Left renal pelvis (tissue), 4 donors: ENCODE results near the gene SCAMP5. TPM values are rescaled to one million over a fixed set of nuclear protein-coding genes. Genes with fewer than 3 reads are reported as not detected.

Experiments used
- DNase-seq, 4 donors: peaks; one replicate each; pipeline ENCODE4 v3.0.0-alpha.2; 2013; ENCODE audit warnings: low read depth in 4 of 4, low spot score in 3 of 4
- polyA plus RNA-seq, 4 donors: library from polyadenylated mRNA; unstranded; fragments of 120-200 nt; gene quantifications; one replicate each; pipeline ENCODE4 v1.2.1, GENCODE V29; 2013; ENCODE audit not compliant: insufficient read length in 4 of 4

Gene SCAMP5
- polyA plus RNA-seq, 4 donors = 17.9 to 29.0 (median 20.8) TPM

DNA sequence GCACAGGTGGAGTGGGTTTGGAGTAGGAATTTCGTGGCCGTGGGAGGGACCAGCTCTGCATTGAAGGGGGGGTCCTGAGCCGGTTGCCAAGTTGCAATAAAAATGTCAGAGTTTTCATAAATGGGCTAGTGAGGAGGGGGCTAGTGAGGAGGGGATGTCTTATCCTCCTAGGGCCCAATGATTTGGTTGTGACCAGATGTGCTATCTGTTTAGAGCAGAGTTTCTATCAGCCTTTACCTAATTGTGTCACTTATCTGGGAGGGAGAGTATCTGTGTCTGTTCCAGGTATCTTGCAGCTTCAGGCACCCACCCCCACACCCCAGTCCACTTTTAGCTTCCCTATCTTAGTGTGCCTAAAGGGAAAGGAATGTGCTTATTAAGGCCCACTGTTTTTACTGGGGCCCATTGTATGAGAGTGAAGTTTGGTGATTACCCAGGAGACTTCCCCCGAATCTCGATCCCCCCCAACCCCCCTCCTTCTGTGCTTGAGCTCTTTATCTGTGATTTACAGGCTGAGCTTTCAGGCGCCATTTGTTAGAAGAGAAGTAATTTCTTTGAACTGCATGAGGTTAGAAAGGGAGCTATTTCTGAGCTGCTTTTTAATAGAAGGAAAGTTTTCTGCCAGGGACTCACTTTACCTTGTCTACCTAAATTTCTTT lies 70.6 kb downstream of the SCAMP5 start:
- no peak for DNase-seq

DNA sequence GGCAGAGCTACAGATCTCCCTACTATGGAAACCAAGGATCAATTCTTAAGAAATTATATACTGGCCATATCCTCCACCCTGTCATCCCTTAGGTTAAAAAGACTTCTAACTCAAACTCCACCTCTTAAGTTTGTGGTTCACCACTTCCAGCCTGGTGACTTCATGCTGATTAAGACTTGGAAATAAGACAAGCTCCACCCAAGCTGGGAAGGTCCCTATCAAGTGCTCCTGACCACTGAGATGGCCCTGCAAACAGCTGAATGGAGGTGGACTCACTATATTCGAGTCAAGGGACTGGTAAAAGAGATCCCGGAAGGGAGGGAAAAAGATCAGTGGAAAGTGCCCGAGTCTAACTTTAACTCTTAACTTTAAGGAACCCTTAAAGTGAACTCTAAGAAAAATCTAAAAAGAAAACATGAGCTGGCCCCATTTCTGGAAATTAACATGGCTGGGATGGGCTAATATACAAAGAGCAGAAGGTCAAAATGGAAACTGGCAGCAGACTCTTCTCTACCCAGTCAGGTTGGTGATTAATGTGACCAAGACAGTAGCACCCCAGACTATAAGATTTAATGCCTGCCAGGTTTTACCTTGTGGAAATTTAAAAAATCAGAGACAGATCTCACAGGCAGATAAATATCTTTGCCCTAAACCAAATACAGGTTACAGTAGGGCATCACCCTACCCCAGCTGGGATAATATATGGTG lies 71.9 kb downstream of the SCAMP5 start:
- no peak for DNase-seq

DNA sequence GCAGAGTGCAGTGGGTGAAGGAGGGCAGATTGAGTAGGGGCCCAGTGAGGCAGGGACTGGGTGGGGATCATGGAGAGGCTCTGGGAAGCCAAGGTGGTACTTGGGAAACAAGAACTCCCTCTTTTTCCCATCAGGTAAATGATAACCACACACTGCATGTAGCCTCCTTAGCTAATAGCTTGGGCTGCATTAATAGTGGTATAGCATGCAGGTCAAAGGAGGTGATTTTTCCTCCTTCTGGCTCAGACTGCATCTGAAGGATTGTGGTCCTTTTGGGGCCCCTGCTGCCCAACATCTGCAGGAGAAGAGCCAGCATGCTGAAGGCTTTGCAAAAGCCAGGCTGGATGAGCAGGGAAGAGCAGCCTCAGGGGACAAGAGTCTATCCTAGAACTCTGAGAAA lies 73.4 kb downstream of the SCAMP5 start:
- DNase-seq = no peak

- DNase-seq = no peak
These were observed 74.0 kb downstream of the SCAMP5 start for GRCh38 chr15:75069301-75069925.

DNA sequence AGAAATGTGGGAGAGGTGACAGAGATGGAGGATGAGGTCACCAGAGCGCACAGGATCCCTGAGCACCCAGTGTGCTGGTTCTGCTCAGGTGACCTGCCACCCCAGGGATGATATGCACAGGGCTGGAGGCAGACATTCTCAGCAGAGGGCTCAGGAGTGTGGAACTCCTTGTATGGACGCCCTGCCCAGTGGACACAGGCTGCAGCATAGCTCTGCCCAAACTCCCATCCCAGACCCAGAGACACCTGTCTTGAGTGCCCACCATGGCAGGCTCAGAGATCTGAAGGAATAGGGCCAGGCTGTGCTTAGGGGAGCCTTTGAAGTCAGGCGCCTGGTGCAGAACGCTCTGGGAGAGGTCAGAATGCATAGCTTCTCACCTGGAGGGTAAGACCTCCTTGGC lies 75.3 kb downstream of the SCAMP5 start:
- no peak for DNase-seq

Other genes with a start within 250 kb of the SCAMP5 start
- gene CYP1A2, start 246.7 kb upstream of the SCAMP5 start, polyA plus RNA-seq = under 1 TPM; 0.06 to 0.20 (median 0.13) TPM
- 10 to 100 TPM; 34.6 to 52.8 (median 43.5) TPM for gene CSK, start 213.5 kb upstream of the SCAMP5 start, polyA plus RNA-seq
- gene LMAN1L, start 182.7 kb upstream of the SCAMP5 start, polyA plus RNA-seq = not detected
- gene CPLX3, start 168.9 kb upstream of the SCAMP5 start, polyA plus RNA-seq = not detected
- 10 to 100 TPM; 29.3 to 35.1 (median 30.0) TPM for gene ULK3, start 152.4 kb upstream of the SCAMP5 start, polyA plus RNA-seq
- 10 to 100 TPM; 65.3 to 74.9 (median 71.9) TPM for gene SCAMP2, start 122.2 kb upstream of the SCAMP5 start, polyA plus RNA-seq
- gene MPI, start 105.5 kb upstream of the SCAMP5 start, polyA plus RNA-seq = 10 to 100 TPM; 49.1 to 67.4 (median 59.8) TPM
- 10 to 100 TPM; 49.9 to 57.9 (median 53.2) TPM for gene FAM219B, start 88.7 kb upstream of the SCAMP5 start, polyA plus RNA-seq
- gene COX5A, start 57.5 kb upstream of the SCAMP5 start, polyA plus RNA-seq = 100 to 1,000 TPM in 3 of 4 donors, 10 to 100 TPM in 1; 100.0 to 217 (median 204) TPM
- gene RPP25, start 38.8 kb upstream of the SCAMP5 start, polyA plus RNA-seq = 1 to 10 TPM; 2.3 to 3.8 (median 2.9) TPM
- 10 to 100 TPM in 2 of 4 donors, 1 to 10 TPM in 2; 9.0 to 14.1 (median 9.9) TPM for gene PPCDC, start 28.0 kb downstream of the SCAMP5 start, polyA plus RNA-seq
- gene C15orf39, start 206.3 kb downstream of the SCAMP5 start, polyA plus RNA-seq = 10 to 100 TPM in 2 of 4 donors, 1 to 10 TPM in 2; 8.9 to 11.1 (median 9.8) TPM